HepG2 (cell line): ENCODE data around the gene SLCO4A1. TPM values are rescaled to one million over a fixed set of nuclear protein-coding genes. Genes with fewer than 3 reads are reported as not detected.
A peak's percentile ranks its signal among the peaks of the same experiment; 100 is the strongest.

ENCODE experiments used
- ATRX ChIP-seq: sonication (generic); formaldehyde crosslinking; IDR thresholded peaks from 2 replicates; pipeline ENCODE4 v1.4.0; 2020; ENCODE audit warnings: missing genetic modification reagents, borderline replicate concordance
- CBX5 ChIP-seq: sonication (generic); formaldehyde crosslinking; IDR thresholded peaks from 2 replicates; pipeline ENCODE4 v1.4.0; 2020; ENCODE audit warnings: missing genetic modification reagents, borderline replicate concordance
- KLF15 ChIP-seq: sonication (generic); formaldehyde crosslinking; IDR thresholded peaks from 2 replicates; pipeline ENCODE4 v1.8.1; 2023; ENCODE audit warnings: borderline replicate concordance, mild to moderate bottlenecking, inconsistent platforms, missing genetic modification reagents, mixed read lengths
- PTBP1 ChIP-seq: fragments of 200-400 bp; formaldehyde crosslinking; IDR thresholded peaks from 2 replicates; pipeline ENCODE4 v1.6.1; 2018; ENCODE audit warnings: low read length, low read depth; ENCODE audit not compliant: poor library complexity, severe bottlenecking
- RBM22 ChIP-seq: fragments of 200-400 bp; formaldehyde crosslinking; optimal IDR thresholded peaks from 2 replicates; pipeline ENCODE3; 2017; ENCODE audit warnings: mild to moderate bottlenecking, low read length, moderate library complexity
- RNF2 ChIP-seq: fragments of 450-650 bp; conservative IDR thresholded peaks from 2 replicates; pipeline ENCODE4 v1.6.1; 2016; ENCODE audit warnings: low read depth
- SAFB2 ChIP-seq: sonication (generic); formaldehyde crosslinking; IDR thresholded peaks from 2 replicates; pipeline ENCODE4 v1.5.1; 2020; ENCODE audit warnings: missing genetic modification reagents, low read depth, mild to moderate bottlenecking, borderline replicate concordance
- SIN3A ChIP-seq: IDR thresholded peaks from 2 replicates; pipeline ENCODE4 v1.6.1; 2011; ENCODE audit warnings: low read depth, mild to moderate bottlenecking, control low read depth, low read length, borderline replicate concordance
- ZIK1 ChIP-seq: sonication (generic); formaldehyde crosslinking; IDR thresholded peaks from 2 replicates; pipeline ENCODE4 v1.5.0; 2020; ENCODE audit warnings: mild to moderate bottlenecking, low read depth, missing genetic modification reagents, borderline replicate concordance
- ZNF256 ChIP-seq: sonication (generic); formaldehyde crosslinking; conservative IDR thresholded peaks from 2 replicates; pipeline ENCODE4 v1.4.0; 2020; ENCODE audit warnings: missing genetic modification reagents
- ZNF333 ChIP-seq: sonication (generic); formaldehyde crosslinking; IDR thresholded peaks from 2 replicates; pipeline ENCODE4 v1.4.0; 2020; ENCODE audit warnings: mild to moderate bottlenecking, missing genetic modification reagents, borderline replicate concordance
- ZNF775 ChIP-seq: sonication (generic); formaldehyde crosslinking; IDR thresholded peaks from 2 replicates; pipeline ENCODE4 v1.4.0; 2020; ENCODE audit warnings: missing genetic modification reagents, mild to moderate bottlenecking, moderate library complexity, borderline replicate concordance
- ZNF816 ChIP-seq: sonication (generic); formaldehyde crosslinking; IDR thresholded peaks from 2 replicates; pipeline ENCODE4 v1.8.0; 2022; ENCODE audit warnings: missing genetic modification reagents, mild to moderate bottlenecking, borderline replicate concordance
- ZNF83 ChIP-seq: sonication (generic); formaldehyde crosslinking; IDR thresholded peaks from 2 replicates; pipeline ENCODE4 v1.4.0; 2020; ENCODE audit warnings: missing genetic modification reagents, mild to moderate bottlenecking, borderline replicate concordance
- ZNF879 ChIP-seq: sonication (generic); formaldehyde crosslinking; IDR thresholded peaks from 2 replicates; pipeline ENCODE4 v1.8.1; 2023; ENCODE audit warnings: missing genetic modification reagents
- polyA plus RNA-seq, 8 experiments: library from polyadenylated mRNA; depleted of rRNA in 3 of 8; stranded (reverse) in 7 of 8; unstranded in 1 of 8; fragments of >200 nt; fragmentation: Illumina TruSeq in 4 of 8; extraction: Trizol in 4 of 8; gene quantifications; 2 replicates each; pipeline versions ENCODE4 v1.2.1 to v1.2.3, GENCODE V29; 2011 to 2016; ENCODE audit warnings: low read depth in 4 of 8, missing spikeins in 1 of 8, mixed read lengths in 1 of 8; ENCODE audit not compliant: insufficient read depth in 1 of 8
- total RNA-seq, 5 experiments: library from RNA; depleted of rRNA; stranded (reverse); fragments of >200 nt; fragmentation: Illumina TruSeq; extraction: Trizol; gene quantifications; 2 replicates each; pipeline ENCODE4 v1.2.3, GENCODE V29; 2016; ENCODE audit warnings: low read depth in 1 of 5
- TF ChIP-seq, protein P1 (sequence below): sonication (generic); formaldehyde crosslinking; IDR thresholded peaks from 2 replicates; pipeline ENCODE4 v1.4.0; 2020; ENCODE audit warnings: missing genetic modification reagents
- TF ChIP-seq, protein P2 (sequence below): fragments of 450-650 bp; IDR thresholded peaks from 2 replicates; pipeline ENCODE4 v1.6.1; 2016
- TF ChIP-seq, protein P3 (sequence below): sonication (generic); formaldehyde crosslinking; IDR thresholded peaks from 2 replicates; pipeline ENCODE4 v1.4.0; 2020; ENCODE audit warnings: missing genetic modification reagents, borderline replicate concordance

Gene SLCO4A1
- total and polyA plus RNA-seq, 2 of the 13 experiments (the other 11 are each of a cell fraction or from before 2014, with no cell fraction given): 55.5 to 112 TPM

DNA sequence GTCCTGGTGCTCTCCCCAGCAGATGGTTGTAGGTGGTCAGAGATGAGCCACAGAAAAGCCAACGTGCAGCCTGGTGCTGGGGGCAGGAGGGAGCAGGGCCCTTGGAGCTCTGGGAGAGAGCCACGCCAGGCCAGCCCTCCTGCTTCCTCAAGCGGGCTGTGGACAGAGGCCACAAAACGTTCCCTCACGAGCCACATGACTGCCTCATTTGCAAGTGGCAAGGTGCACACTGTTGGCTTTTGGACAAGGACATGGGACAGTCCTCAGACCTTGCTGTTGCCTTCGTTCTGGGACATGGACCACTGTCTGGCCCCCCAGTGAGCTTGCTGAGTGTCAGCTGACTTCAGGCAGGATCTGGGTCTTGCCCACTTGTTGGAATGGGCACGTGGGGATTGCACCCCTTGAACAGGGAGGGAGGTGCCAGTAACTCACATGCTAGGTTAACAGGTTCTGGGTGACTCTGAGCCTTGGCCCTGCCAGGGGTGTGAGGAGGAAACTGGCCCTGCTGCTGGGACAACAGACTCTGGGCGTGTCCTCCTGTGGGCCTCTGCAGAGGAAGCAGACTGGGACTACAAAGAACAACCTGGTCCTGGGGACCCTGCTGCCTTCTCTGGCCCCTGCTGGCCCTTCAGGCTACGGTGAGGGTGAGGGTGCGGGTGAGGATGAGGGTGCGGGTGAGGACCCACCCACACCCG lies 2.6 kb downstream of the SLCO4A1 start (continued):
- TF ChIP-seq, protein P1, sequence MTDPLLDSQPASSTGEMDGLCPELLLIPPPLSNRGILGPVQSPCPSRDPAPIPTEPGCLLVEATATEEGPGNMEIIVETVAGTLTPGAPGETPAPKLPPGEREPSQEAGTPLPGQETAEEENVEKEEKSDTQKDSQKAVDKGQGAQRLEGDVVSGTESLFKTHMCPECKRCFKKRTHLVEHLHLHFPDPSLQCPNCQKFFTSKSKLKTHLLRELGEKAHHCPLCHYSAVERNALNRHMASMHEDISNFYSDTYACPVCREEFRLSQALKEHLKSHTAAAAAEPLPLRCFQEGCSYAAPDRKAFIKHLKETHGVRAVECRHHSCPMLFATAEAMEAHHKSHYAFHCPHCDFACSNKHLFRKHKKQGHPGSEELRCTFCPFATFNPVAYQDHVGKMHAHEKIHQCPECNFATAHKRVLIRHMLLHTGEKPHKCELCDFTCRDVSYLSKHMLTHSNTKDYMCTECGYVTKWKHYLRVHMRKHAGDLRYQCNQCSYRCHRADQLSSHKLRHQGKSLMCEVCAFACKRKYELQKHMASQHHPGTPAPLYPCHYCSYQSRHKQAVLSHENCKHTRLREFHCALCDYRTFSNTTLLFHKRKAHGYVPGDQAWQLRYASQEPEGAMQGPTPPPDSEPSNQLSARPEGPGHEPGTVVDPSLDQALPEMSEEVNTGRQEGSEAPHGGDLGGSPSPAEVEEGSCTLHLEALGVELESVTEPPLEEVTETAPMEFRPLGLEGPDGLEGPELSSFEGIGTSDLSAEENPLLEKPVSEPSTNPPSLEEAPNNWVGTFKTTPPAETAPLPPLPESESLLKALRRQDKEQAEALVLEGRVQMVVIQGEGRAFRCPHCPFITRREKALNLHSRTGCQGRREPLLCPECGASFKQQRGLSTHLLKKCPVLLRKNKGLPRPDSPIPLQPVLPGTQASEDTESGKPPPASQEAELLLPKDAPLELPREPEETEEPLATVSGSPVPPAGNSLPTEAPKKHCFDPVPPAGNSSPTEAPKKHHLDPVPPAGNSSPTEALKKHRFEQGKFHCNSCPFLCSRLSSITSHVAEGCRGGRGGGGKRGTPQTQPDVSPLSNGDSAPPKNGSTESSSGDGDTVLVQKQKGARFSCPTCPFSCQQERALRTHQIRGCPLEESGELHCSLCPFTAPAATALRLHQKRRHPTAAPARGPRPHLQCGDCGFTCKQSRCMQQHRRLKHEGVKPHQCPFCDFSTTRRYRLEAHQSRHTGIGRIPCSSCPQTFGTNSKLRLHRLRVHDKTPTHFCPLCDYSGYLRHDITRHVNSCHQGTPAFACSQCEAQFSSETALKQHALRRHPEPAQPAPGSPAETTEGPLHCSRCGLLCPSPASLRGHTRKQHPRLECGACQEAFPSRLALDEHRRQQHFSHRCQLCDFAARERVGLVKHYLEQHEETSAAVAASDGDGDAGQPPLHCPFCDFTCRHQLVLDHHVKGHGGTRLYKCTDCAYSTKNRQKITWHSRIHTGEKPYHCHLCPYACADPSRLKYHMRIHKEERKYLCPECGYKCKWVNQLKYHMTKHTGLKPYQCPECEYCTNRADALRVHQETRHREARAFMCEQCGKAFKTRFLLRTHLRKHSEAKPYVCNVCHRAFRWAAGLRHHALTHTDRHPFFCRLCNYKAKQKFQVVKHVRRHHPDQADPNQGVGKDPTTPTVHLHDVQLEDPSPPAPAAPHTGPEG: no peak
- no peak for TF ChIP-seq ZNF775
- TF ChIP-seq ATRX (CRISPR knock-in tag): no peak
- TF ChIP-seq KLF15 (CRISPR knock-in tag): no peak
- no peak for TF ChIP-seq SIN3A
- no peak for TF ChIP-seq ZIK1 (CRISPR knock-in tag)
- no peak for TF ChIP-seq RBM22
- TF ChIP-seq ZNF816 (CRISPR knock-in tag): no peak
- no peak for TF ChIP-seq RNF2
- no peak for TF ChIP-seq ZNF256 (CRISPR knock-in tag)
- TF ChIP-seq PTBP1: no peak
- TF ChIP-seq, protein P2, sequence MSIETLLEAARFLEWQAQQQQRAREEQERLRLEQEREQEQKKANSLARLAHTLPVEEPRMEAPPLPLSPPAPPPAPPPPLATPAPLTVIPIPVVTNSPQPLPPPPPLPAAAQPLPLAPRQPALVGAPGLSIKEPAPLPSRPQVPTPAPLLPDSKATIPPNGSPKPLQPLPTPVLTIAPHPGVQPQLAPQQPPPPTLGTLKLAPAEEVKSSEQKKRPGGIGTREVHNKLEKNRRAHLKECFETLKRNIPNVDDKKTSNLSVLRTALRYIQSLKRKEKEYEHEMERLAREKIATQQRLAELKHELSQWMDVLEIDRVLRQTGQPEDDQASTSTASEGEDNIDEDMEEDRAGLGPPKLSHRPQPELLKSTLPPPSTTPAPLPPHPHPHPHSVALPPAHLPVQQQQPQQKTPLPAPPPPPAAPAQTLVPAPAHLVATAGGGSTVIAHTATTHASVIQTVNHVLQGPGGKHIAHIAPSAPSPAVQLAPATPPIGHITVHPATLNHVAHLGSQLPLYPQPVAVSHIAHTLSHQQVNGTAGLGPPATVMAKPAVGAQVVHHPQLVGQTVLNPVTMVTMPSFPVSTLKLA: no peak
- TF ChIP-seq, protein P3, sequence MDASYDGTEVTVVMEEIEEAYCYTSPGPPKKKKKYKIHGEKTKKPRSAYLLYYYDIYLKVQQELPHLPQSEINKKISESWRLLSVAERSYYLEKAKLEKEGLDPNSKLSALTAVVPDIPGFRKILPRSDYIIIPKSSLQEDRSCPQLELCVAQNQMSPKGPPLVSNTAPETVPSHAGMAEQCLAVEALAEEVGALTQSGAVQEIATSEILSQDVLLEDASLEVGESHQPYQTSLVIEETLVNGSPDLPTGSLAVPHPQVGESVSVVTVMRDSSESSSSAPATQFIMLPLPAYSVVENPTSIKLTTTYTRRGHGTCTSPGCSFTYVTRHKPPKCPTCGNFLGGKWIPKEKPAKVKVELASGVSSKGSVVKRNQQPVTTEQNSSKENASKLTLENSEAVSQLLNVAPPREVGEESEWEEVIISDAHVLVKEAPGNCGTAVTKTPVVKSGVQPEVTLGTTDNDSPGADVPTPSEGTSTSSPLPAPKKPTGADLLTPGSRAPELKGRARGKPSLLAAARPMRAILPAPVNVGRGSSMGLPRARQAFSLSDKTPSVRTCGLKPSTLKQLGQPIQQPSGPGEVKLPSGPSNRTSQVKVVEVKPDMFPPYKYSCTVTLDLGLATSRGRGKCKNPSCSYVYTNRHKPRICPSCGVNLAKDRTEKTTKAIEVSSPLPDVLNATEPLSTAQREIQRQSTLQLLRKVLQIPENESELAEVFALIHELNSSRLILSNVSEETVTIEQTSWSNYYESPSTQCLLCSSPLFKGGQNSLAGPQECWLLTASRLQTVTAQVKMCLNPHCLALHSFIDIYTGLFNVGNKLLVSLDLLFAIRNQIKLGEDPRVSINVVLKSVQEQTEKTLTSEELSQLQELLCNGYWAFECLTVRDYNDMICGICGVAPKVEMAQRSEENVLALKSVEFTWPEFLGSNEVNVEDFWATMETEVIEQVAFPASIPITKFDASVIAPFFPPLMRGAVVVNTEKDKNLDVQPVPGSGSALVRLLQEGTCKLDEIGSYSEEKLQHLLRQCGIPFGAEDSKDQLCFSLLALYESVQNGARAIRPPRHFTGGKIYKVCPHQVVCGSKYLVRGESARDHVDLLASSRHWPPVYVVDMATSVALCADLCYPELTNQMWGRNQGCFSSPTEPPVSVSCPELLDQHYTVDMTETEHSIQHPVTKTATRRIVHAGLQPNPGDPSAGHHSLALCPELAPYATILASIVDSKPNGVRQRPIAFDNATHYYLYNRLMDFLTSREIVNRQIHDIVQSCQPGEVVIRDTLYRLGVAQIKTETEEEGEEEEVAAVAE (CRISPR knock-in tag): no peak
- TF ChIP-seq ZNF83 (CRISPR knock-in tag): peak; percentile 82; the same call in 1 of the 2 replicates
- no peak for TF ChIP-seq ZNF333
- 0 out of 2 replicates have a peak, but pooled peaks have one; percentile 25 for TF ChIP-seq CBX5 (CRISPR knock-in tag)
- TF ChIP-seq ZNF879 (CRISPR knock-in tag): no peak
- no peak for TF ChIP-seq SAFB2 (CRISPR knock-in tag)
